HEK293 (cell line): ENCODE results near the gene IRAK2.
"Not testable (repeated sequence)": the region's sequence is repeated elsewhere in the genome, so short reads cannot be mapped to it uniquely, and the experiment has no call there.

Experiments
- CTCF ChIA-PET: fragments of 350-600 bp; formaldehyde crosslinking; extraction: SDS; loops from one replicate; lab custom pipeline; 2021; ENCODE audit warnings: antibody characterized with exemption; lab: Yijun Ruan, JAX
- POLR2A ChIA-PET: fragments of 300-600 bp; formaldehyde crosslinking; extraction: SDS; loops from one replicate; lab custom pipeline; 2020; ENCODE audit warnings: antibody characterized with exemption, inconsistent platforms; lab: Yijun Ruan, JAX
- H3K27ac ChIP-seq: fragments of 200-500 bp; sonication (Bioruptor generic); 2 replicates; pipeline ENCODE4 v1.5.1; 2014; ENCODE audit warnings: low read depth, low read length, control low read depth, inconsistent platforms; ENCODE audit errors: extremely low read depth
- H3K36me3 ChIP-seq, 2 experiments: fragments of 200-500 bp in 1 of 2; sonication (Bioruptor generic) in 1 of 2; 1 replicate in 1 of 2; 2 replicates in 1 of 2; pipeline ENCODE4 v1.5.1; 2014 to 2017; ENCODE audit warnings: inconsistent platforms in 2 of 2, low read length in 2 of 2; ENCODE audit not compliant: control insufficient read depth in 2 of 2, insufficient read depth in 1 of 2
- H3K4me1 ChIP-seq: fragments of 200-500 bp; sonication (Bioruptor generic); 2 replicates; pipeline ENCODE4 v1.5.1; 2014; ENCODE audit warnings: mild to moderate bottlenecking, low read length, inconsistent platforms; ENCODE audit not compliant: control insufficient read depth, insufficient read depth
- H3K4me3 ChIP-seq: 2 replicates; pipeline ENCODE4 v1.5.1; 2011; ENCODE audit warnings: low read depth, mild to moderate bottlenecking, control low read depth, low read length, moderate library complexity
- H3K9me3 ChIP-seq: fragments of 200-500 bp; sonication (Bioruptor generic); 2 replicates; pipeline ENCODE4 v1.5.1; 2014; ENCODE audit warnings: low read depth, low read length, inconsistent platforms; ENCODE audit not compliant: control insufficient read depth, insufficient read depth
- GLIS1 ChIP-seq: fragments of 450-650 bp; formaldehyde crosslinking; IDR thresholded peaks from 2 replicates; pipeline ENCODE4 v1.5.1; 2016; ENCODE audit warnings: missing biosample characterization, missing genetic modification characterization
- IKZF3 ChIP-seq: fragments of 450-650 bp; IDR thresholded peaks from 2 replicates; pipeline ENCODE4 v1.5.0; 2018; ENCODE audit warnings: missing biosample characterization, mild to moderate bottlenecking, missing genetic modification characterization, moderate library complexity
- MZF1 ChIP-seq: fragments of 450-650 bp; formaldehyde crosslinking; IDR thresholded peaks from 2 replicates; pipeline ENCODE4 v1.5.1; 2017; ENCODE audit warnings: missing biosample characterization, missing genetic modification characterization, borderline replicate concordance
- SP7 ChIP-seq: fragments of 450-650 bp; formaldehyde crosslinking; IDR thresholded peaks from 2 replicates; pipeline ENCODE4 v1.5.1; 2016; ENCODE audit warnings: missing biosample characterization, missing genetic modification characterization
- ZFP37 ChIP-seq: fragments of 450-650 bp; formaldehyde crosslinking; IDR thresholded peaks from 2 replicates; pipeline ENCODE4 v1.5.1; 2016; ENCODE audit warnings: missing biosample characterization, missing genetic modification characterization
- ZNF121 ChIP-seq: fragments of 450-650 bp; formaldehyde crosslinking; IDR thresholded peaks from 2 replicates; pipeline ENCODE4 v1.5.1; 2016; ENCODE audit warnings: missing biosample characterization, missing genetic modification characterization
- ZNF175 ChIP-seq: fragments of 450-650 bp; formaldehyde crosslinking; IDR thresholded peaks from 2 replicates; pipeline ENCODE4 v1.5.1; 2016; ENCODE audit warnings: missing biosample characterization, missing genetic modification characterization
- ZNF366 ChIP-seq: fragments of 450-650 bp; formaldehyde crosslinking; conservative IDR thresholded peaks from 2 replicates; pipeline ENCODE4 v1.5.1; 2016; ENCODE audit warnings: missing biosample characterization, missing genetic modification characterization
- ZNF391 ChIP-seq: fragments of 450-650 bp; formaldehyde crosslinking; IDR thresholded peaks from 2 replicates; pipeline ENCODE4 v1.5.1; 2016; ENCODE audit warnings: low read depth, missing biosample characterization, missing genetic modification characterization, borderline replicate concordance
- ZNF394 ChIP-seq: fragments of 450-650 bp; formaldehyde crosslinking; IDR thresholded peaks from 2 replicates; pipeline ENCODE4 v1.5.1; 2016; ENCODE audit warnings: missing biosample characterization, missing genetic modification characterization, mild to moderate bottlenecking, moderate library complexity, borderline replicate concordance
- ZNF629 ChIP-seq: fragments of 450-650 bp; formaldehyde crosslinking; IDR thresholded peaks from 2 replicates; pipeline ENCODE4 v1.5.1; 2017; ENCODE audit warnings: missing biosample characterization, missing genetic modification characterization
- ZSCAN30 ChIP-seq: fragments of 450-650 bp; IDR thresholded peaks from 2 replicates; pipeline ENCODE4 v1.5.1; 2018; ENCODE audit warnings: missing biosample characterization, mild to moderate bottlenecking, missing genetic modification characterization, moderate library complexity
- TF ChIP-seq, protein P1 (sequence below): fragments of 450-650 bp; formaldehyde crosslinking; IDR thresholded peaks from 2 replicates; pipeline ENCODE4 v1.5.1; 2016; ENCODE audit warnings: missing biosample characterization, missing genetic modification characterization
- TF ChIP-seq, protein P2 (sequence below): fragments of 450-650 bp; formaldehyde crosslinking; IDR thresholded peaks from 2 replicates; pipeline ENCODE4 v1.5.1; 2016; ENCODE audit warnings: missing biosample characterization, missing genetic modification characterization
- TF ChIP-seq, protein P3 (sequence below): fragments of 450-650 bp; formaldehyde crosslinking; IDR thresholded peaks from 2 replicates; pipeline ENCODE4 v1.5.1; 2016; ENCODE audit warnings: missing biosample characterization, missing genetic modification characterization
- TF ChIP-seq, protein P4 (sequence below): fragments of 450-650 bp; formaldehyde crosslinking; IDR thresholded peaks from 2 replicates; pipeline ENCODE4 v1.5.1; 2017; ENCODE audit warnings: missing biosample characterization, missing genetic modification characterization

IRAK2 gene

DNA sequence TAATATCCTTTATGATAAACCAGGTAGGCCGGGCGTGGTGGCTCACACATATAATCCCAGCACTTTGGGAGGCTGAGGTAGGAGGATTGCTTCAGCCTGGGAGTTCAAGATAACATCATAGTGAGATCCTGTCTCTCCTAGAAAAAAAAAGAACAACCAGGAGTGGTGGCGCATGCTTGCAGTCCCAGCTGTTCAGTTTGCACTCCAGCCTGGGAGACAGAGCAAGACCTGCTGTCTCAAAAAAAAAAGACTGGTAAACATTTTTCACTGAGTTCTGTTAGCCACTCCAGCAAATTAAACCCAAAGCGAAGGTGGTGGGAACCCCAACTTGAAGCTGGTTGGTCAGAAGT, 9.6 kb upstream of the IRAK2 start (continued):
- TF ChIP-seq, protein P1, sequence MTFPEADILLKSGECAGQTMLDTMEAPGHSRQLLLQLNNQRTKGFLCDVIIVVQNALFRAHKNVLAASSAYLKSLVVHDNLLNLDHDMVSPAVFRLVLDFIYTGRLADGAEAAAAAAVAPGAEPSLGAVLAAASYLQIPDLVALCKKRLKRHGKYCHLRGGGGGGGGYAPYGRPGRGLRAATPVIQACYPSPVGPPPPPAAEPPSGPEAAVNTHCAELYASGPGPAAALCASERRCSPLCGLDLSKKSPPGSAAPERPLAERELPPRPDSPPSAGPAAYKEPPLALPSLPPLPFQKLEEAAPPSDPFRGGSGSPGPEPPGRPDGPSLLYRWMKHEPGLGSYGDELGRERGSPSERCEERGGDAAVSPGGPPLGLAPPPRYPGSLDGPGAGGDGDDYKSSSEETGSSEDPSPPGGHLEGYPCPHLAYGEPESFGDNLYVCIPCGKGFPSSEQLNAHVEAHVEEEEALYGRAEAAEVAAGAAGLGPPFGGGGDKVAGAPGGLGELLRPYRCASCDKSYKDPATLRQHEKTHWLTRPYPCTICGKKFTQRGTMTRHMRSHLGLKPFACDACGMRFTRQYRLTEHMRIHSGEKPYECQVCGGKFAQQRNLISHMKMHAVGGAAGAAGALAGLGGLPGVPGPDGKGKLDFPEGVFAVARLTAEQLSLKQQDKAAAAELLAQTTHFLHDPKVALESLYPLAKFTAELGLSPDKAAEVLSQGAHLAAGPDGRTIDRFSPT (tag by site-specific recombination): no peak

DNA sequence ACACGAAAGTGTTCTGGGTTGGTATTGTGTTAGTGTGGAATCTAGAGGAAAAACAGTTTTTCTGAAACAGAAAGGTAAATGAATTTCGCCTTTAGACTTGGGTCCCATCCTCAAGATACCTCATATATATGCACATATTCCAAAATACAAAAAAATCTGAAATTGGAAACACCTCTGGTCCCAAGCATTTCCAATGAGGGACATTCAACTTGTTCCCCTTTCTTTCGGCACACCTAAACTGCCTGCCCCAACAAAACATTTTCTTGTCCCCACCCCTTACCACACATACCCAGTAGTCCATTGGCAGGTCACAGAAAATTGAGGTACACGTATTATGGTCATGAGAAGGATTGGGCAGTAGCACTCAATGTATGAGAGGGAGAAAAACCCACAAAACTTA, 9.1 kb upstream of the IRAK2 start:
- Histone ChIP-seq H3K4me1 (no peaks in the 10 kb centered on the region), H3K27ac (no peak overlapping the region), H3K9me3 (no peaks in the 10 kb centered on the region), H3K36me3 (peaks cover 34 to 39% of the 10 kb centered on the region in 2 experiments), H3K4me3 (no peak overlapping the region)
- CTCF ChIA-PET: no interaction called here
- TF ChIP-seq, protein P2, sequence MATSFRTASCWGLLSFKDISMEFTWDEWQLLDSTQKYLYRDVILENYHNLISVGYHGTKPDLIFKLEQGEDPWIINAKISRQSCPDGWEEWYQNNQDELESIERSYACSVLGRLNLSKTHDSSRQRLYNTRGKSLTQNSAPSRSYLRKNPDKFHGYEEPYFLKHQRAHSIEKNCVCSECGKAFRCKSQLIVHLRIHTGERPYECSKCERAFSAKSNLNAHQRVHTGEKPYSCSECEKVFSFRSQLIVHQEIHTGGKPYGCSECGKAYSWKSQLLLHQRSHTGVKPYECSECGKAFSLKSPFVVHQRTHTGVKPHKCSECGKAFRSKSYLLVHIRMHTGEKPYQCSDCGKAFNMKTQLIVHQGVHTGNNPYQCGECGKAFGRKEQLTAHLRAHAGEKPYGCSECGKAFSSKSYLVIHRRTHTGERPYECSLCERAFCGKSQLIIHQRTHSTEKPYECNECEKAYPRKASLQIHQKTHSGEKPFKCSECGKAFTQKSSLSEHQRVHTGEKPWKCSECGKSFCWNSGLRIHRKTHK (tag by site-specific recombination): no peak
- peak; percentile 97 for TF ChIP-seq ZFP37 (tag by site-specific recombination)
- POLR2A ChIA-PET: interaction anchor here (1.0 kb wide), 1 partner anchor 14 kb away, joined by 3 read pairs; the partner anchor contains the start of gene VHL

DNA sequence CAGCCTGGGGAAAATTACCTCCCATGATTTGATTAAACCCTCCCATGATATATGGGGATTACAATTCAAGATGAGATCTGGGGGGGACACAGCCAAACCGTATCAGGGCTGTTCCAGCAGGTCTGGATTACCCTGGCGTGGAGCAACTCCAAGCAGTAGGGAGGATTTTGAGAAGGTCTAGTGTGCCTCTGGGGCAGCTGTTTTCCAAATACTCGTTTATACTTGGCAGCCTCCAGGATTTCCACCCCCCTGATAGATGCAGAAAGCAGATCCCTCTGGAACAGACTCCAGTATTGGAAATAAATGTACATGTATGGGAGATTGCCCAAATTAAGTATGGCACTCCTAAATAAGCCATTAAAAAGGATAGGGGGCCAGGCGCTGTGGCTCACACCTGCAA, 7.7 kb upstream of the IRAK2 start:
- TF ChIP-seq ZNF394 (no peak), ZSCAN30 (tag by site-specific recombination) (no peak), MZF1 (no peak)
- TF ChIP-seq, protein P3, sequence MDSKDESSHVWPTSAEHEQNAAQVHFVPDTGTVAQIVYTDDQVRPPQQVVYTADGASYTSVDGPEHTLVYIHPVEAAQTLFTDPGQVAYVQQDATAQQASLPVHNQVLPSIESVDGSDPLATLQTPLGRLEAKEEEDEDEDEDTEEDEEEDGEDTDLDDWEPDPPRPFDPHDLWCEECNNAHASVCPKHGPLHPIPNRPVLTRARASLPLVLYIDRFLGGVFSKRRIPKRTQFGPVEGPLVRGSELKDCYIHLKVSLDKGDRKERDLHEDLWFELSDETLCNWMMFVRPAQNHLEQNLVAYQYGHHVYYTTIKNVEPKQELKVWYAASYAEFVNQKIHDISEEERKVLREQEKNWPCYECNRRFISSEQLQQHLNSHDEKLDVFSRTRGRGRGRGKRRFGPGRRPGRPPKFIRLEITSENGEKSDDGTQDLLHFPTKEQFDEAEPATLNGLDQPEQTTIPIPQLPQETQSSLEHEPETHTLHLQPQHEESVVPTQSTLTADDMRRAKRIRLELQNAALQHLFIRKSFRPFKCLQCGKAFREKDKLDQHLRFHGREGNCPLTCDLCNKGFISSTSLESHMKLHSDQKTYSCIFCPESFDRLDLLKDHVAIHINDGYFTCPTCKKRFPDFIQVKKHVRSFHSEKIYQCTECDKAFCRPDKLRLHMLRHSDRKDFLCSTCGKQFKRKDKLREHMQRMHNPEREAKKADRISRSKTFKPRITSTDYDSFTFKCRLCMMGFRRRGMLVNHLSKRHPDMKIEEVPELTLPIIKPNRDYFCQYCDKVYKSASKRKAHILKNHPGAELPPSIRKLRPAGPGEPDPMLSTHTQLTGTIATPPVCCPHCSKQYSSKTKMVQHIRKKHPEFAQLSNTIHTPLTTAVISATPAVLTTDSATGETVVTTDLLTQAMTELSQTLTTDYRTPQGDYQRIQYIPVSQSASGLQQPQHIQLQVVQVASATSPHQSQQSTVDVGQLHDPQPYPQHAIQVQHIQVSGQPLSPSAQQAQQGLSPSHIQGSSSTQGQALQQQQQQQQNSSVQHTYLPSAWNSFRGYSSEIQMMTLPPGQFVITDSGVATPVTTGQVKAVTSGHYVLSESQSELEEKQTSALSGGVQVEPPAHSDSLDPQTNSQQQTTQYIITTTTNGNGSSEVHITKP (tag by site-specific recombination): peak; percentile 91
- Histone ChIP-seq H3K4me1 (no peaks in the 10 kb centered on the region), H3K4me3 (no peak overlapping the region), H3K27ac (no peak overlapping the region), H3K36me3 (peaks cover 20 to 25% of the 10 kb centered on the region in 2 experiments; a peak in 2 of 3 replicates), H3K9me3 (no peaks in the 10 kb centered on the region)
- ChIA-PET POLR2A (no interaction called here), CTCF (no interaction called here)

DNA sequence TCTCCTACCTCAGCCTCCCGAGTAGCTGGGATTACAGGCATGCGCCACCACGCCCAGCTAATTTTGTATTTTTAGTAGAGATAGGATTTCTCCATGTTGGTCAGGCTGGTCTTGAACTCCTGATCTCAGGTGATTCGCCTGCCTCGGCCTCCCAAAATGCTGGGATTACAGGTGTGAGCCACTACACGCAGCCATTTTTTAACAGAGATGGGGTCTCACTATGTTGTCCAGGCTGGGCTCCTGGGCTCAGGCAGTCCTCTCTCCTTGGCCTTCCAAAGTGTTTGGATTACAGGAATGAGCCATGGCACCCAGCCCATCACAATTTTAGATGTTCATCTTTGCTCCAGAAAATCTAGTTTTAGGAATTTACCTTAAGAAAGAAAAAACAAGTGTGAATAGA, 6.2 kb upstream of the IRAK2 start:
- H3K4me1 ChIP-seq, H3K9me3 ChIP-seq, H3K27ac ChIP-seq, CTCF ChIA-PET, POLR2A ChIA-PET, H3K4me3 ChIP-seq: not testable (repeated sequence)
- peaks cover 5 to 10% of the 10 kb centered on the region in 2 experiments; a peak in 2 of 3 replicates for H3K36me3 ChIP-seq
- peak; percentile 43; the same call in 1 of the 2 replicates for TF ChIP-seq ZNF121 (tag by site-specific recombination)

DNA sequence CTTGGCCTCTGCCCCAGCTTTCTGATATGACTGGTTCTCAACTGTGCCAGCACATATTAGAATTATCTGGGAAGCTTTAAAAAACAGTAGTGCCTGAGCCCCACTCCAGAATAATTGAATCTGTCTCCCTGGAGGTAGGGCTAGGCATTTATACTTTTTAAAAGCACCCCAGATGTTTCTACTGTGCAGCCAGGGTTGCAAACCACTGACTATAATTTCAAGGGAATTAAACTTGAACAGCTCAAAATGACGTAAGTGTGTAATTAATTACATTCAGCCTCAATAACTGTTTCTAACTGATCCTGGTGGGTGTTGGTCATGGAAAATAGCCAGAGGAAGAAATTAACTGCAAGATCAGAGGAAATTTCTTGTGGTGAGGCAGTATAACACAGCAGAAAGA, 4.4 kb upstream of the IRAK2 start:
- CTCF ChIA-PET: interaction anchor here (0.6 to 1.2 kb wide), 3 partner anchors 49 to 143 kb away, joined by 3 to 6 read pairs (median 3); no protein-coding TSS in a partner anchor
- H3K27ac ChIP-seq: no peak overlapping the region
- H3K4me1 ChIP-seq: no peaks in the 10 kb centered on the region
- POLR2A ChIA-PET: no interaction called here
- H3K36me3 ChIP-seq: no peaks in the 10 kb centered on the region
- no peaks in the 10 kb centered on the region for H3K9me3 ChIP-seq
- H3K4me3 ChIP-seq: no peak overlapping the region
- 0 out of 2 replicates have a peak, but pooled peaks have one; percentile 39 for TF ChIP-seq SP7 (tag by site-specific recombination)
- TF ChIP-seq ZNF175: no peak
- 0 out of 2 replicates have a peak, but pooled peaks have one; percentile 26 for TF ChIP-seq ZNF366
- TF ChIP-seq GLIS1 (tag by site-specific recombination): no peak
- TF ChIP-seq ZNF391: no peak
- TF ChIP-seq IKZF3: 0 out of 2 replicates have a peak, but pooled peaks have one; percentile 28
- TF ChIP-seq, protein P4, sequence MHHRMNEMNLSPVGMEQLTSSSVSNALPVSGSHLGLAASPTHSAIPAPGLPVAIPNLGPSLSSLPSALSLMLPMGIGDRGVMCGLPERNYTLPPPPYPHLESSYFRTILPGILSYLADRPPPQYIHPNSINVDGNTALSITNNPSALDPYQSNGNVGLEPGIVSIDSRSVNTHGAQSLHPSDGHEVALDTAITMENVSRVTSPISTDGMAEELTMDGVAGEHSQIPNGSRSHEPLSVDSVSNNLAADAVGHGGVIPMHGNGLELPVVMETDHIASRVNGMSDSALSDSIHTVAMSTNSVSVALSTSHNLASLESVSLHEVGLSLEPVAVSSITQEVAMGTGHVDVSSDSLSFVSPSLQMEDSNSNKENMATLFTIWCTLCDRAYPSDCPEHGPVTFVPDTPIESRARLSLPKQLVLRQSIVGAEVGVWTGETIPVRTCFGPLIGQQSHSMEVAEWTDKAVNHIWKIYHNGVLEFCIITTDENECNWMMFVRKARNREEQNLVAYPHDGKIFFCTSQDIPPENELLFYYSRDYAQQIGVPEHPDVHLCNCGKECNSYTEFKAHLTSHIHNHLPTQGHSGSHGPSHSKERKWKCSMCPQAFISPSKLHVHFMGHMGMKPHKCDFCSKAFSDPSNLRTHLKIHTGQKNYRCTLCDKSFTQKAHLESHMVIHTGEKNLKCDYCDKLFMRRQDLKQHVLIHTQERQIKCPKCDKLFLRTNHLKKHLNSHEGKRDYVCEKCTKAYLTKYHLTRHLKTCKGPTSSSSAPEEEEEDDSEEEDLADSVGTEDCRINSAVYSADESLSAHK (tag by site-specific recombination): peak; percentile 88
- TF ChIP-seq ZNF629 (tag by site-specific recombination): peak; percentile 45; the same call in 1 of the 2 replicates
